AG04449 (cell line): ENCODE measurements around the gene HS2ST1.

Source experiments
- CTCF ChIA-PET: fragments of 350-600 bp; formaldehyde crosslinking; extraction: SDS; loops from one replicate; lab custom pipeline; 2021; ENCODE audit warnings: antibody characterized with exemption; lab: Yijun Ruan, JAX
- POLR2A ChIA-PET: fragments of 400-600, 350-600 bp; formaldehyde crosslinking; extraction: SDS; loops from one replicate; lab custom pipeline; 2020; ENCODE audit warnings: antibody characterized with exemption, inconsistent platforms; lab: Yijun Ruan, JAX
- DNase-seq: peaks from one replicate; pipeline ENCODE4 v3.0.0-alpha.2; 2010; ENCODE audit warnings: low read depth, low spot score
- H3K4me3 ChIP-seq: 2 replicates; pipeline ENCODE4 v1.5.1; 2011; ENCODE audit warnings: low read depth, mild to moderate bottlenecking, control low read depth, low read length
- CTCF ChIP-seq: IDR thresholded peaks from one replicate; pipeline ENCODE4 v1.5.1; 2011; ENCODE audit warnings: mild to moderate bottlenecking, moderate library complexity, low read length, control low read depth, inconsistent platforms; ENCODE audit not compliant: insufficient read depth; ENCODE audit errors: missing control alignments

Gene HS2ST1

GRCh38 chr1:86942042-86942441, 27.6 kb downstream of the HS2ST1 start:
- no peak overlapping the region for H3K4me3 ChIP-seq
- ChIA-PET CTCF (interaction anchor here (0.9 to 2.8 kb wide), 4 partner anchors 8 to 108 kb away, joined by 3 to 10 read pairs (median 4); no protein-coding TSS in a partner anchor), POLR2A (no interaction called here)
- DNase-seq: no peak
- TF ChIP-seq CTCF: no peak

- CTCF ChIA-PET: interaction anchor here (1.1 to 2.8 kb wide), 3 partner anchors 9 to 109 kb away, joined by 3 to 10 read pairs (median 5); no protein-coding TSS in a partner anchor
Measured at GRCh38 chr1:86942743-86943142, 28.3 kb downstream of the HS2ST1 start.

GRCh38 chr1:86948212-86948611, 33.8 kb downstream of the HS2ST1 start:
- H3K4me3 ChIP-seq: no peak overlapping the region
- CTCF ChIA-PET: interaction anchor here (0.9 to 1.5 kb wide), 3 partner anchors 10 to 115 kb away, joined by 4 to 7 read pairs (median 5); no protein-coding TSS in a partner anchor
- POLR2A ChIA-PET: no interaction called here
- no peak for DNase-seq
- no peak for TF ChIP-seq CTCF

More at GRCh38 chr1:86942743-86943142, 28.3 kb downstream of the HS2ST1 start:
- POLR2A ChIA-PET: no interaction called here
- DNase-seq: no peak
- TF ChIP-seq CTCF: no peak
- no peak overlapping the region for H3K4me3 ChIP-seq

- TF ChIP-seq CTCF: no peak
- no peak overlapping the region for H3K4me3 ChIP-seq
- ChIA-PET CTCF (interaction anchor here (1.0 kb wide), 1 partner anchor 9 kb away, joined by 3 read pairs; no protein-coding TSS in a partner anchor), POLR2A (no interaction called here)
- no peak for DNase-seq
Measured at GRCh38 chr1:86950712-86951419, 36.4 kb downstream of the HS2ST1 start.

- H3K4me3 ChIP-seq: no peak overlapping the region
- POLR2A ChIA-PET: no interaction called here
- TF ChIP-seq CTCF: no peak
- CTCF ChIA-PET: interaction anchor here (1.0 kb wide), 1 partner anchor 10 kb away, joined by 3 read pairs; no protein-coding TSS in a partner anchor
- DNase-seq: no peak
Measured at GRCh38 chr1:86951430-86951829, 37.0 kb downstream of the HS2ST1 start.

GRCh38 chr1:86953167-86953566, 38.7 kb downstream of the HS2ST1 start:
- no peak for DNase-seq

More at GRCh38 chr1:86953167-86953566, 38.7 kb downstream of the HS2ST1 start:
- ChIA-PET CTCF (interaction anchor here (1.4 kb wide), 1 partner anchor 14 kb away, joined by 3 read pairs; no protein-coding TSS in a partner anchor), POLR2A (no interaction called here)
- no peak for TF ChIP-seq CTCF
- no peak overlapping the region for H3K4me3 ChIP-seq
